Mesothelial cell of epicardium (in vitro differentiated cells): ENCODE data around the gene MED12L. TPM values are rescaled to one million over a fixed set of nuclear protein-coding genes. Genes with fewer than 3 reads are reported as not detected.

Experiments
- DNase-seq, 2 experiments: peaks; one replicate each; pipeline ENCODE4 v3.0.0; 2021; ENCODE audit warnings: low spot score in 2 of 2; ENCODE audit not compliant: unreplicated experiment in 2 of 2
- H3K27ac Mint-ChIP-seq: 2 replicates; pipeline ENCODE4 v1.8.0; 2021; ENCODE audit warnings: mixed read lengths
- H3K27me3 Mint-ChIP-seq: 2 replicates; pipeline ENCODE4 v1.8.0; 2021; ENCODE audit warnings: low read depth, mixed read lengths
- H3K36me3 Mint-ChIP-seq: 2 replicates; pipeline ENCODE4 v1.8.0; 2021; ENCODE audit warnings: mixed read lengths
- H3K4me1 Mint-ChIP-seq: 2 replicates; pipeline ENCODE4 v1.8.0; 2021; ENCODE audit warnings: mixed read lengths
- H3K4me3 Mint-ChIP-seq: 2 replicates; pipeline ENCODE4 v1.8.0; 2021; ENCODE audit warnings: mild to moderate bottlenecking, moderate library complexity, mixed read lengths
- H3K9me3 Mint-ChIP-seq: 2 replicates; pipeline ENCODE4 v1.8.0; 2021; ENCODE audit warnings: mixed read lengths
- CTCF ChIP-seq: fragments of 200-600 bp; sonication (generic); IDR thresholded peaks from one replicate; pipeline ENCODE4 v1.5.0; 2021; ENCODE audit warnings: antibody characterized with exemption; ENCODE audit not compliant: unreplicated experiment
- total RNA-seq: library from RNA; stranded (reverse); gene quantifications from 3 replicates; pipeline ENCODE4 v1.2.1, GENCODE V29; 2021

Gene MED12L
- total RNA-seq, 1 donor from 2014 or later = 13.8 TPM

DNA sequence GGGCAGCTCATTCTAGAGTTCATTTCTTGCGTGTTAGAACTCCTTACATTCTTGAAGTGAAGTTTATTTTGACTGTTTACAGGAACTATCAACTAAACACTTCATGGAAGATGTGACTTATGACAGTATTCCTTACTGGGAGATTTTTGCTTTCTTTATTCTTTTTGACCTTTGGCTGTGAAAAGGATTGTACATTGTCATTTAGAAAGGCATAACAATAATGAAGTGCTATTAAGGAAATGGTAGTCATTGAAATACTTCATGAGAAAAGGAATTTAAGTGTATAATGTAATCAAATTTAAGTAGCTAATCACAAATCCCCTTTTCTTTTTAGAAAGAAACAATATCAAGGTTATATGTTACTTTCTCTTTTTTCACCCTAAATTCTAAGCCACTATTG lies 181.6 kb downstream of the MED12L start:
- Mint-ChIP-seq H3K9me3 (no peaks in the 10 kb centered on the region), H3K36me3 (no peaks in the 10 kb centered on the region), H3K4me1 (peaks cover 13% of the 10 kb centered on the region), H3K4me3 (no peak overlapping the region), H3K27ac (no peak overlapping the region), H3K27me3 (no peaks in the 10 kb centered on the region)
- no peak for TF ChIP-seq CTCF
- no peak for DNase-seq

GRCh38 chr3:151268267-151269235 lies 183.1 kb downstream of the MED12L start:
- Mint-ChIP-seq H3K27ac (no peak overlapping the region), H3K36me3 (no peaks in the 10 kb centered on the region), H3K9me3 (no peaks in the 10 kb centered on the region), H3K4me1 (peaks cover 7% of the 10 kb centered on the region), H3K27me3 (no peaks in the 10 kb centered on the region), H3K4me3 (no peak overlapping the region)
- TF ChIP-seq CTCF = no peak
- no peak for DNase-seq

GRCh38 chr3:151269631-151270030 lies 184.2 kb downstream of the MED12L start:
- H3K36me3 Mint-ChIP-seq = no peaks in the 10 kb centered on the region
- H3K4me1 Mint-ChIP-seq = no peaks in the 10 kb centered on the region
- no peak overlapping the region for H3K4me3 Mint-ChIP-seq
- no peak for TF ChIP-seq CTCF
- no peak for DNase-seq
- H3K9me3 Mint-ChIP-seq = no peaks in the 10 kb centered on the region
- no peaks in the 10 kb centered on the region for H3K27me3 Mint-ChIP-seq
- H3K27ac Mint-ChIP-seq = no peak overlapping the region

- peaks cover 15% of the 10 kb centered on the region for H3K4me1 Mint-ChIP-seq
- H3K9me3 Mint-ChIP-seq = no peaks in the 10 kb centered on the region
- H3K27me3 Mint-ChIP-seq = no peaks in the 10 kb centered on the region
- no peak for DNase-seq
- H3K36me3 Mint-ChIP-seq = no peaks in the 10 kb centered on the region
- H3K4me3 Mint-ChIP-seq = no peak overlapping the region
- H3K27ac Mint-ChIP-seq = no peak overlapping the region
- no peak for TF ChIP-seq CTCF
Measured at GRCh38 chr3:151275091-151275490, 189.6 kb downstream of the MED12L start.

GRCh38 chr3:151276038-151276686 lies 190.7 kb downstream of the MED12L start:
- Mint-ChIP-seq H3K27ac (no peak overlapping the region), H3K4me1 (peaks cover 15% of the 10 kb centered on the region), H3K9me3 (no peaks in the 10 kb centered on the region), H3K27me3 (no peaks in the 10 kb centered on the region), H3K4me3 (no peak overlapping the region), H3K36me3 (no peaks in the 10 kb centered on the region)
- no peak for TF ChIP-seq CTCF
- DNase-seq = no peak
